H1 (cell line): ENCODE data around the gene PAK6. TPM values are rescaled to one million over a fixed set of nuclear protein-coding genes. Genes with fewer than 3 reads are reported as not detected.

Source experiments
- CTCF ChIA-PET: fragments of 300-600 bp; sonication (Branson Sonifier 250); formaldehyde crosslinking; loops from one replicate; lab custom pipeline; 2021; ENCODE audit not compliant: partially characterized antibody; lab: Charles Lee
- POLR2A ChIA-PET: fragments of 300-600 bp; sonication (Branson Sonifier 250); formaldehyde crosslinking; loops from one replicate; lab custom pipeline; 2021; ENCODE audit warnings: inconsistent platforms; ENCODE audit not compliant: partially characterized antibody; lab: Charles Lee
- DNase-seq, 2 experiments: peaks; one replicate each; pipeline versions ENCODE4 v3.0.0 to v3.0.0-alpha.2; 2010 to 2022; ENCODE audit warnings: low spot score in 2 of 2, low read depth in 1 of 2, mixed read lengths in 1 of 2
- FAIRE-seq: peaks from 2 replicates; lab custom pipeline; 2011; peaks lifted over from hg19 to GRCh38; lab: Jason Lieb, UNC
- H2AFZ ChIP-seq: 2 replicates; pipeline ENCODE4 v1.8.1; 2012; ENCODE audit warnings: low read length, inconsistent platforms
- H2AK5ac ChIP-seq: 2 replicates; pipeline ENCODE4 v1.6.1; 2013; ENCODE audit warnings: low read depth, low read length
- H2BK120ac ChIP-seq: replicated peaks from 2 replicates; pipeline ENCODE3; 2013; ENCODE audit warnings: low read depth, low read length, inconsistent platforms
- H2BK12ac ChIP-seq: 2 replicates; pipeline ENCODE4 v1.6.1; 2013; ENCODE audit warnings: low read depth, low read length
- H2BK15ac ChIP-seq: 2 replicates; pipeline ENCODE4 v1.6.1; 2013; ENCODE audit warnings: low read length
- H2BK20ac ChIP-seq: 2 replicates; pipeline ENCODE4 v1.6.1; 2013; ENCODE audit warnings: low read length
- H2BK5ac ChIP-seq: 2 replicates; pipeline ENCODE4 v1.6.1; 2013; ENCODE audit warnings: low read depth, low read length
- H3K14ac ChIP-seq: 2 replicates; pipeline ENCODE4 v1.6.1; 2013; ENCODE audit warnings: inconsistent platforms; ENCODE audit not compliant: insufficient read length
- H3K18ac ChIP-seq: 2 replicates; pipeline ENCODE4 v1.6.1; 2013; ENCODE audit warnings: low read length; ENCODE audit errors: extremely low read depth
- H3K23ac ChIP-seq: 2 replicates; pipeline ENCODE4 v1.6.1; 2013; ENCODE audit warnings: inconsistent platforms; ENCODE audit not compliant: insufficient read length
- H3K23me2 ChIP-seq: 2 replicates; pipeline ENCODE4 v1.6.1; 2013; ENCODE audit warnings: low read depth, low read length
- H3K27ac ChIP-seq: 2 replicates; pipeline ENCODE4 v1.6.1; 2011; ENCODE audit warnings: low read depth, low read length, inconsistent platforms
- H3K27me3 ChIP-seq, 4 experiments: replicated peaks in 1 of 4; 1 replicate in 1 of 4; 2 replicates in 3 of 4; pipeline versions ENCODE4 v1.6.1 to v1.8.1; 2011 to 2013; ENCODE audit warnings: low read length in 3 of 4, mild to moderate bottlenecking in 3 of 4, inconsistent platforms in 2 of 4, mixed read lengths in 2 of 4, moderate library complexity in 1 of 4; ENCODE audit not compliant: control insufficient read depth in 3 of 4, insufficient read depth in 3 of 4; ENCODE audit errors: extremely low read depth in 1 of 4
- H3K36me3 ChIP-seq, 4 experiments: 2 replicates each; pipeline versions ENCODE4 v1.6.1 to v1.8.1; 2011 to 2013; ENCODE audit warnings: mild to moderate bottlenecking in 4 of 4, low read length in 3 of 4, moderate library complexity in 2 of 4, control low read depth in 1 of 4, inconsistent platforms in 1 of 4; ENCODE audit not compliant: insufficient read depth in 4 of 4, control insufficient read depth in 2 of 4
- H3K4ac ChIP-seq: replicated peaks from 2 replicates; pipeline ENCODE3; 2013; ENCODE audit warnings: low read length, low read depth, mixed read lengths, inconsistent platforms; ENCODE audit not compliant: insufficient read length
- H3K4me1 ChIP-seq, 4 experiments: replicated peaks in 1 of 4; 1 replicate in 1 of 4; 2 replicates in 3 of 4; pipeline versions ENCODE4 v1.6.1 to v1.8.1; 2011 to 2013; ENCODE audit warnings: low read length in 3 of 4, inconsistent platforms in 2 of 4, mixed read lengths in 1 of 4; ENCODE audit not compliant: insufficient read depth in 4 of 4, control insufficient read depth in 3 of 4
- H3K4me2 ChIP-seq, 2 experiments: 2 replicates each; pipeline versions ENCODE4 v1.6.1 to v1.8.1; 2011 to 2013; ENCODE audit warnings: low read depth in 2 of 2, low read length in 2 of 2, control low read depth in 1 of 2, inconsistent platforms in 1 of 2, mild to moderate bottlenecking in 1 of 2; ENCODE audit not compliant: insufficient read depth in 1 of 2
- H3K4me3 ChIP-seq, 4 experiments: fragments of 200-600, 300-600 bp in 1 of 4; sonication (generic), shearing (Covaris generic), sonication (Bioruptor Twin) in 1 of 4; 2 replicates each; pipeline versions ENCODE4 v1.5.1 to v1.8.1; 2011 to 2016; ENCODE audit warnings: low read length in 4 of 4, low read depth in 3 of 4, control low read depth in 2 of 4, inconsistent platforms in 2 of 4, mild to moderate bottlenecking in 2 of 4, mixed read lengths in 1 of 4, moderate library complexity in 1 of 4; ENCODE audit not compliant: insufficient read depth in 2 of 4; ENCODE audit errors: extremely low read depth in 1 of 4
- H3K56ac ChIP-seq: replicated peaks from 2 replicates; pipeline ENCODE3; 2013; ENCODE audit warnings: low read depth, mild to moderate bottlenecking, mixed read lengths, low read length, inconsistent platforms; ENCODE audit not compliant: insufficient read length
- H3K79me1 ChIP-seq: 2 replicates; pipeline ENCODE4 v1.6.1; 2013; ENCODE audit warnings: low read depth, low read length, control low read depth
- H3K79me2 ChIP-seq, 2 experiments: 2 replicates each; pipeline versions ENCODE4 v1.6.1 to v1.8.1; 2012 to 2013; ENCODE audit warnings: low read length in 2 of 2, mild to moderate bottlenecking in 2 of 2, inconsistent platforms in 1 of 2; ENCODE audit not compliant: insufficient read depth in 2 of 2, control insufficient read depth in 1 of 2
- H3K9ac ChIP-seq, 4 experiments: replicated peaks in 1 of 4; 1 replicate in 1 of 4; 2 replicates in 3 of 4; pipeline versions ENCODE4 v1.6.1 to v1.8.1; 2011 to 2013; ENCODE audit warnings: low read depth in 3 of 4, low read length in 3 of 4, control low read depth in 2 of 4, mild to moderate bottlenecking in 2 of 4, moderate library complexity in 2 of 4, inconsistent platforms in 1 of 4; ENCODE audit errors: extremely low read depth in 1 of 4
- H3K9me3 ChIP-seq, 2 experiments: 2 replicates each; pipeline versions ENCODE4 v1.6.1 to v1.8.1; 2012 to 2013; ENCODE audit warnings: mild to moderate bottlenecking in 2 of 2, moderate library complexity in 2 of 2, control low read depth in 1 of 2, inconsistent platforms in 1 of 2, low read depth in 1 of 2, low read length in 1 of 2, mixed read lengths in 1 of 2; ENCODE audit not compliant: insufficient read depth in 2 of 2
- H4K20me1 ChIP-seq, 2 experiments: replicated peaks in 1 of 2; 2 replicates each; pipeline versions ENCODE3 to v1.8.1; 2011 to 2013; ENCODE audit warnings: inconsistent platforms in 2 of 2, low read length in 2 of 2, mild to moderate bottlenecking in 1 of 2; ENCODE audit not compliant: insufficient read depth in 2 of 2, control insufficient read depth in 1 of 2
- H4K5ac ChIP-seq: 2 replicates; pipeline ENCODE4 v1.6.1; 2013; ENCODE audit warnings: low read length, low read depth, mixed read lengths, inconsistent platforms; ENCODE audit not compliant: insufficient read length
- H4K8ac ChIP-seq: 2 replicates; pipeline ENCODE4 v1.8.0; 2013; ENCODE audit warnings: mild to moderate bottlenecking, moderate library complexity, low read length, inconsistent platforms; ENCODE audit not compliant: insufficient read depth; ENCODE audit errors: extremely low read depth
- H4K91ac ChIP-seq: replicated peaks from 2 replicates; pipeline ENCODE3; 2013; ENCODE audit warnings: low read length, mixed read lengths, inconsistent platforms; ENCODE audit not compliant: insufficient read length
- EZH2 ChIP-seq: fragments of 200-600 bp; sonication (generic); IDR thresholded peaks from 2 replicates; pipeline ENCODE4 v1.7.1; 2012; ENCODE audit warnings: low read depth, mild to moderate bottlenecking, moderate library complexity, low read length, inconsistent platforms; ENCODE audit not compliant: severe bottlenecking
- RNF2 ChIP-seq: fragments of 200-900, 300-1000 bp; sonication (generic); IDR thresholded peaks from 2 replicates; pipeline ENCODE4 v1.7.1; 2016; ENCODE audit warnings: borderline replicate concordance, low read depth, mild to moderate bottlenecking, antibody characterized with exemption, low read length; ENCODE audit not compliant: poor library complexity, severe bottlenecking; ENCODE audit errors: missing control alignments
- SP4 ChIP-seq: IDR thresholded peaks from 2 replicates; pipeline ENCODE4 v1.6.1; 2012; ENCODE audit warnings: low read length, inconsistent platforms
- WGBS, 2 experiments: shearing (Covaris generic) in 1 of 2; methylation state at CpG; one replicate each; pipeline versions ENCODE4 v1.1.6 to v1.1.7; 2013 to 2015; ENCODE audit warnings: low lambda C conversion rate in 2 of 2, mixed read lengths in 2 of 2, inconsistent platforms in 1 of 2, low coverage in 1 of 2, missing lambda C conversion rate in 1 of 2; ENCODE audit not compliant: insufficient replicate concordance in 2 of 2, insufficient coverage in 1 of 2, insufficient read length in 1 of 2; ENCODE audit errors: extremely low coverage in 1 of 2, missing lambda C conversion rate in 1 of 2; 5-methylcytosine and 5-hydroxymethylcytosine counted together
- polyA plus RNA-seq, 7 experiments: library from polyadenylated mRNA; depleted of rRNA in 3 of 7; stranded (reverse) in 5 of 7; unstranded in 2 of 7; fragments of >200 nt in 5 of 7; fragments of 200-250 nt in 2 of 7; gene quantifications; 1 replicate in 5 of 7; 2 replicates in 1 of 7; 4 replicates in 1 of 7; pipeline versions ENCODE4 v1.2.1 to v1.2.3, GENCODE V29; 2011 to 2013; ENCODE audit warnings: missing spikeins in 2 of 7, mixed read lengths in 2 of 7
- total RNA-seq: library from RNA; stranded (reverse); fragmentation: NEBNext Ultra II Directional; extraction: Animal tissue kit (Norgen Biotek cat#: 25700); gene quantifications from 2 replicates; pipeline ENCODE4 v1.2.1, GENCODE V29; 2021
- TF ChIP-seq, protein P1 (sequence below), 3 experiments: IDR thresholded peaks; 1 replicate in 2 of 3; 2 replicates in 1 of 3; pipeline versions ENCODE4 v1.5.1 to v1.6.1; 2011; ENCODE audit warnings: low read length in 3 of 3, mild to moderate bottlenecking in 3 of 3, inconsistent platforms in 2 of 3, low read depth in 1 of 3, moderate library complexity in 1 of 3; ENCODE audit not compliant: insufficient read depth in 1 of 3; ENCODE audit errors: control extremely low read depth in 1 of 3

The PAK6 gene
- total and polyA plus RNA-seq, 2 of the 8 experiments (the other 6 are each of a cell fraction or from before 2014, with no cell fraction given): 6.9 to 9.4 TPM

DNA sequence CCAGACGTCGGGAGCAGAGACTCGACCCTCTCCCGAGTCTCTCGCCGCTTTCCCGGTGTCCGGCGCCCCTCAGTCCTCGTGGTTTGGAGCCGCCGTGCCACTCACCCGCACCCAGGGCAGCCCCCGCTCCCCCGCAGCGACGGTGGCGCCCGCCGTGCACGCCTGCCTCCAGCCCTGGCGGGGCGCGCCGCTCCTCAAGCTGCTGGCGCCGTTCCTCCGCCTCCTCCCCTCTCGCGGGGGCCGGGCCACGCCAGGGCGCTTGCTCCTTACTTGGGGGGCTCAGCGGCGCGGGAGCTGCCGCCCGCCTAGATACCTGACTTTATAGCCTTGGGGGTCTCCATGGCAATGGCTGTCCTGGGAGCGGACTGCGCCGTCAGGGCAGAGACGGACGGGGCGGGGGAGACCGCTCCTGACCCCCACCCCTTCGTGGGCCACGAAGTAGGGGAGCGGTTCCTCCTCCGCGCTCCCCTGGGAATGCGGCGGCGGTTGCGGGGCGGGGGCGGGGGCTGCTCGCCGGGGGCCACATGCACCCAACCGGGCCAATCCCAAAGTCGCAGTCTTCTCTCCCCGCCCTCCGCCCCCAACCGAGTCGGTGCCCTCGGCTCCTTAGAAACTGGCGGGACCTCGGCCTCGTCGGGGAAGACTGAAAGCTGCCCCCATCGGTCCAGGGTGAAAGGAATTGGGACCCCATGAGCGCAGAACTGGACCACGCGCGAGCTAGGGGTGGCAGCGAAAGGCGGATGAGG, 44.2 kb downstream of the PAK6 start, which contains the start of gene ANKRD63:
Gene ANKRD63, minus strand, starts transcription at position 196 of the 746 bp plus-strand sequence. CDS start 478 bp downstream, outside the sequence.
- Histone ChIP-seq H2AFZ (peak within 1 kb of the TSS; percentile 49; the same call in 1 of the 2 replicates), H3K9me3 (no peaks in the 10 kb centered on the region), H2BK15ac (peak within 1 kb of the TSS; percentile 61; the same call in 1 of the 2 replicates), H3K4me2 (peak within 1 kb of the TSS; percentile 78 to 97), H3K27me3 (peaks cover 40 to 69% (median 54%) of the 10 kb centered on the region in 4 experiments), H3K27ac (no peak within 1 kb of the TSS), H3K18ac (peak within 1 kb of the TSS; percentile 95), H2BK20ac (peak within 1 kb of the TSS; percentile 48; the same call in 1 of the 2 replicates), H4K20me1 (no peaks in the 10 kb centered on the region), H2AK5ac (no peak within 1 kb of the TSS), H3K79me2 (no peaks in the 10 kb centered on the region), H2BK5ac (peak within 1 kb of the TSS; percentile 60; the same call in 1 of the 2 replicates), H3K4me1 (peaks cover 17 to 47% (median 34%) of the 10 kb centered on the region in 4 experiments), H3K36me3 (peaks cover 0 to 15% (median 0%) of the 10 kb centered on the region in 4 experiments; a peak in 1 of 8 replicates), H3K4ac (no peak within 1 kb of the TSS), H3K9ac (no peak within 1 kb of the TSS), H4K8ac (peak within 1 kb of the TSS; percentile 58; the same call in 1 of the 2 replicates), H3K4me3 (peak within 1 kb of the TSS; percentile 21 to 61 (median 32)), H4K91ac (peak within 1 kb of the TSS; percentile 76), H3K14ac (no peak within 1 kb of the TSS), H4K5ac (no peak within 1 kb of the TSS), H3K23ac (no peak within 1 kb of the TSS), H2BK12ac (peak within 1 kb of the TSS; percentile 90; the same call in 1 of the 2 replicates), H3K56ac (no peak within 1 kb of the TSS), H3K79me1 (no peaks in the 10 kb centered on the region; the same call in 1 of the 2 replicates), H3K23me2 (peaks cover 22% of the 10 kb centered on the region; the same call in 1 of the 2 replicates), H2BK120ac (no peak within 1 kb of the TSS)
- no peak for FAIRE-seq
- 1% methylated on average over 32 of the region's 76 CpGs; no CpG with 5 or more reads in 1 of the 2 experiments for WGBS, 2 experiments
- CTCF ChIA-PET: interaction anchor here (0.6 to 16.2 kb wide), 11 partner anchors 9 to 559 kb away, joined by 3 to 518 read pairs (median 4); partner anchors contain the start of genes CCDC9B, INAFM2 and PLCB2
- no peak for TF ChIP-seq SP4
- peak; percentile 27 for TF ChIP-seq RNF2
- TF ChIP-seq EZH2: peak; percentile 83
- TF ChIP-seq, protein P1, sequence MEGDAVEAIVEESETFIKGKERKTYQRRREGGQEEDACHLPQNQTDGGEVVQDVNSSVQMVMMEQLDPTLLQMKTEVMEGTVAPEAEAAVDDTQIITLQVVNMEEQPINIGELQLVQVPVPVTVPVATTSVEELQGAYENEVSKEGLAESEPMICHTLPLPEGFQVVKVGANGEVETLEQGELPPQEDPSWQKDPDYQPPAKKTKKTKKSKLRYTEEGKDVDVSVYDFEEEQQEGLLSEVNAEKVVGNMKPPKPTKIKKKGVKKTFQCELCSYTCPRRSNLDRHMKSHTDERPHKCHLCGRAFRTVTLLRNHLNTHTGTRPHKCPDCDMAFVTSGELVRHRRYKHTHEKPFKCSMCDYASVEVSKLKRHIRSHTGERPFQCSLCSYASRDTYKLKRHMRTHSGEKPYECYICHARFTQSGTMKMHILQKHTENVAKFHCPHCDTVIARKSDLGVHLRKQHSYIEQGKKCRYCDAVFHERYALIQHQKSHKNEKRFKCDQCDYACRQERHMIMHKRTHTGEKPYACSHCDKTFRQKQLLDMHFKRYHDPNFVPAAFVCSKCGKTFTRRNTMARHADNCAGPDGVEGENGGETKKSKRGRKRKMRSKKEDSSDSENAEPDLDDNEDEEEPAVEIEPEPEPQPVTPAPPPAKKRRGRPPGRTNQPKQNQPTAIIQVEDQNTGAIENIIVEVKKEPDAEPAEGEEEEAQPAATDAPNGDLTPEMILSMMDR (IDR thresholded peaks at IDR 0.05; ENCODE audit: control extremely low read depth in 1 of 3, insufficient read depth in 1 of 3, low read depth in 1 of 3, low read length in 3 of 3): no peak
- DNase-seq: no peak
- POLR2A ChIA-PET: interaction anchor here (0.9 to 3.5 kb wide), 8 partner anchors 8 to 40 kb away, joined by 3 to 16 read pairs (median 4); partner anchors contain the start of gene PLCB2
